HG03457 (cell line): Measurements from ENCODE around the gene LYAR.
A peak's percentile ranks its signal among the peaks of the same experiment; 100 is the strongest.
"Not testable (repeated sequence)": the region's sequence is repeated elsewhere in the genome, so short reads cannot be mapped to it uniquely, and the experiment has no call there.

ENCODE experiments used
- ATAC-seq: cut with Tn5 transposase; IDR thresholded peaks from one replicate; pipeline ENCODE4 v1.9.1; 2021; ENCODE audit warnings: moderate number of reproducible peaks; ENCODE audit not compliant: unreplicated experiment

The LYAR gene

DNA sequence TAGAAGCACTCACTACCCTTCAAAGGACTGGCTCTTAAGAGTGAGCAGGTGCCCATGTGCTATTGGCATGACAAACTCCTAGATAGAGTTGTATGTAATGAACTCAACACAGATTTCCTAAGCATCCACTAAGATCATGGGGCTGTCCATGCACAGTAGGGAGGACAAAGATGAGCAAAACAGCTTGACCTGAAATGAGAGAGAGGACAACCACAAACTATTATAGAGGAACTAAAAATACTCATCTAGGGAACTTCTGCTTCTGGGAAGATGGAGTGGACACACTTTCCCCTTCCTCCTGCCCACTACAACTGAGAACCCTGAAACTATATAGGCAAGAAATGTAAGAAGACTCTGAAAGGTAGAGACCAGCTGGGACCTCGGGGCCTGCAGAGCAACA is 21.2 kb downstream of the LYAR start:
- no peak for ATAC-seq

DNA sequence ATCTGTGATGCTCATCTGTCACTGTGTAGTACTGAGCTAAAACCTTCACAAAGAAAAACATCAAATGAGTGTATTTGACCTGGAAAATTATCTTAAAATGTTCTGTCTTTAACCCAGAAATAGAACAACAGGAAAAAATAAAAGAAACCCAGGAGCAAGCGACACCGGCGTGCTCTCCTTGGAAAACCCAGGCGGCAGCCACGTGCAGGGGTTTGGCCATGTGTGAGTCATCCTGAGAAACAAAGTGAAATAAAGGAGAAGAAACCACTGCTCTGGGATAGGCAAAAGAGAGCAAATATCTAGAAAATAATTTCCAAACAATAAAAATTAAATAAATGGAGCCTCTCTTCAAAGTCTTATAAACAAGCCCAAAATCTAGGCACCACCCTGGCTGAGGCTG is 22.0 kb downstream of the LYAR start:
- ATAC-seq: no peak

DNA sequence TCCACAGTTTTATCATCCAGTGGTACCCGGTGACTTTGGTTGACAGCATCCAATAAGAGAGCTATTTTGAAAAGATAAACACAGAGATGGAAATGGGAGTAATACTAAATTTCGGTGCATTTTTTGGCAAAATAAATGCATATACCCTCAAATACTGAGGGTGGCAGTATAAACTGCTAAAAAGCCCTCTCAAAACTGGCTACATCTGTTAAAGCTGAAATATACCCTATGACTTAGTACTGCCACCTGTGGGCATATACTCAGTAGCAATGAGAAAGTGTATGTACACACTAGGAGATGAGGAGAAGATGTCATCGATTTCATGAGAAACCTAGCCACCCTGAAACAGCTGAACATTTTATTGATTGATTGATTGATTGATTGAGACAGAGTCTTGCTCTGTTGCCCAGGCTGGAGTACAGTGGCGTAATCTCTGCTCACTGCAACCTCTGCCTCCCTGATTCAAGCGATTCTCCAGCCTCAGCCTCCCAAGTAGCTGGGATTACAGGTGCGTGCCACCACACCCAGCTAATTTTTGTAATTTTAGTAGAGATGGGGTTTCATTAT is 29.7 kb downstream of the LYAR start:
- no peak for ATAC-seq

DNA sequence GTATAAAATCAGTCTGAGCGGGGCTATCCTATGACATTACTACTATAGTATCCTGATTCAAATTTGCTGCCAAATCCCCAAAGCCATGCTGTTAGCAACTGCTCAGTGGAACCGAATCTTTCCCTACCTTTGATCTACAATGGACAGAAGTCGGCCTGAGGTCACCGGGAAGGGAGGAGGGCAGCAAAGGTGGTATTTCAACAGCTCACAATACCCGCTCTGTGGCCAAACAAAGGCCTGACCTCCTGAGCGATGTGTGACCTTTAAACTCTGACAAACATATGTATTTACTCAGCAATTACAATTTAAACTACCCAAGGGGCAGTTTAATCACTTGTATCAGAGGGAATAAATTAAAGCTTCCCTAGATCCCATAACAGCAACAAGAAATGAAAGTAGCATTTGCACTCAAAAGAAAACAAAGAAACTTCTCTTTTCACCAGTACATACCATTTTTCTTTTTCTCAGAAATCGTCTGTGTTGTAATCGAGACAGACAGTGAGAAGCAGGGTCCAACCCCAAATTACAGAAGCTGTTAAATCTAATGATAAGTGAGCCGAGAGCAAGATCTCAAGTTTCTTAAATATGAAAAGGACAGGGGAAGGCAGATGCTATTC is 30.4 kb downstream of the LYAR start:
- no peak for ATAC-seq

DNA sequence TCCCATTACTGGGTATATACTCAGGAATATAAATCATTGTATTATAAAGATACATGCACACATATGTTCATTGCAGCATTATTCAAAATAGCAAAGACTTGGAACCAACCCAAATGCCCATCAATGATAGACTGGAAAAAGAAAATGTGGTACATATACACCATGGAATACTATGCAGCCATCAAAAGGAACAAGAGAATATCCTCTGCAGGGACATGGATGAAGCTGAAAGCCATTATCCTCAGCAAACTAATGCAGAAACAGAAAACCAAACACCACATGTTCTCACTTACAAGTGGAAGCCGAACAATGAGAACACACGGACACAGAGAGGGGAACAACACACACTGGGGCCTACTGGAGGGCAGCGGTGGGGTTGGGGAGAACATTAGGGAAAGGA is 32.2 kb downstream of the LYAR start:
- not testable (repeated sequence) for ATAC-seq

DNA sequence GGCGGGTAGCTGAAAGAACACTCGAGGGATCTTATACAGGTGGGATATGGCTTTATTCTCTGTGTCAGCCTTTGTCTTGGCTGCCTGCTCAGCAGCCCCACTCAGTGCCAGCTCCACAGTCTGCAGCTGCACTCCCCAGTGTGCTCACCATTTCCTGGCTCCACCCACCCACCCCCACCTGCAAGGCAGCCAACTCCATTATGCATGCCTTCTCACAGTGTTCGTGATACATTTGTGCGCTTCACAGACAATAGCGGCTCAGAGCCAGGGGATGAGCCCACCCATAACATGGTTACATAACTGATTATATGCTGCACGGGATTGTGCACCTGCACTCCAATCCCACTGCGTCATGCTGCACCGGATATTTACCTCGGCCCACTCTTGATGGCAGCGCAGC is 33.2 kb downstream of the LYAR start:
- ATAC-seq: no peak

DNA sequence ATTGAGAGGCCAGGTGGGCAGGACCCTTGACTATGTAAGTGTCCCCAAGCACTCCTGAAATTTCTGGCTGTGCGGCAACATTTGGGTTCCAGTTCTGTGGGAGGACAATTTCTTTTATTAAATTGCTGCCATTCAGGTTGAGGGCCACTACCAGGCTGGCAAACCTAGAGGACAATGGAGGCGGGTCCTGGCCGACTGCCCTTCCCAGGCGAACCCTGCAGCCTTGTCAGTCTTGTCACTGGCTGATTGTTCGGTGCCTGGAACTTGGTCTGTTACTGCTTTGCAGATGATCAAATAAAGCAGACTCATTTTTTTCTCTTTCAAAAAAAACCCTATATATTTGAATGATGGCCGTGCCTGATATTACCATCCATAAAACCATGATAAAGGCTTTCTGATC is 35.3 kb downstream of the LYAR start:
- ATAC-seq: no peak

DNA sequence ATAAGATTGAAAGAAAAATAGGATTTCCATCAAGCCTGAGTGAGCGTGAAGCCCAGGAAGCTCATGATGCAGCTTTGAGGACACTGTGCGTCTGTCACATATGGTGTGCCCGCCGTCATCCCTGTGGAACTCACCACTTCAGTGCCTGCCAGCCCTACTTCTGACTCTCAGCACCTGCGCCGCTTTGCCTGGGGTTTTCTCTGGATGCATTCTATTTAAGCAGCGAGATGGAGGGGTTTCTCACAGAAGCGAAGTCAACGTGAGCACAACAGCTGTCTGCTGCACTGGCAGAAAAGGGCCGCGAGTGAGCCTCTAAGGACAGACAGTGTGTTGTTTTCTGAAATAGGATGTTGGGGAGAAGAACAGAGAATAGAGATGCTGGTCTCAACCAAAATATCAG is 35.8 kb downstream of the LYAR start:
- ATAC-seq: no peak

DNA sequence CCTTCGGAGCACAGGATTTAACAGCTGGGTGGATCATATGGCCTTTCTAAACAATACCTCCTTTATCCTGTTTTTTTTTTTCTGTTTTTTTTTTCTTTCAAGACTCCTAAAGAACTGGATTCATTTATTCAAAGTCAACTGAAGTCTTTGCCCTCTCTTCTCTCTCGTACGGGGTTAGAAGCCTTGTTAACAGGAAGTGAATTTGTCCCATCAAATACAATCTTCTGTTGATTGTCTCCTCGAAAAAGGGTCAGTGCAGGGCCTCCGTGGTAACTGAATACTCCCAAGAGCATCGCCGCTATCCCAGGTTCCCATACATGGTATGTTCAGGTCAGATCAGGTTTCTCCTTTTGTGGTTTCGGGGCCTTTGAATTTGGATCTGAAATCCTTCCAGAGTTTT is 40.1 kb downstream of the LYAR start:
- ATAC-seq: no peak

DNA sequence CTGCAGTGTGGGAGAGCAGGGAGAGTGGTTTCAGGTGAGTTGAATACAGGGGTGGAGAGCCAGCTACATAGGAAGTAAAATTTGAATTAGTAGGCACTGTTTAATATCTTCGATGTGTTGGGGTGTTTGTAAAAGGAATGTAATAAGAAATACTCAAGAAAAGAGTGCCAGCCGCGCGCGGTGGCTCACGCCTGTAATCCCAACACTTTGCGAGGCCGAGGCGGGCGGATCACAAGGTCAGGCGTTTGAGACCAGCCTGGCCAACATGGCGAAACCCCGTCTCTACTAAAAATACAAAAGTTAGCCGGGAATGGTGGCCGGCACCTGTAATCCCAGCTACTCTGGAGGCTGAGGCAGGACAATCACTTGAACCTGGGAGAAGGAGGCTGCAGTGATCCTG is 40.6 kb downstream of the LYAR start:
- not testable (repeated sequence) for ATAC-seq

DNA sequence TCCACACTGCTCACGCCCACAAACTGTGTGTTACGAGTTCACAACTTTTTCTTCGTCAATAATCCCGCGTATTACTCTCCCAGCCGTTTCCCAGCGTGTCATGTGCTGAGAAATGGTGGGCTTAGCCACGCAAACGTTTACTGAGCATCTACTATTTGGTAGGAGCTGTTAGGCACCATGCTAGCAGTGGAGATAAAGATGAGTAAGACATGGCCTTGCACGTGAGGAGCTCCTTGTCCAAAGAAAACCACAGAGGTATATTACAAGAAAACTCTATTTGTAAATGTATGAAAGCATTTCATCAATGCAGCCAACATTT is 41.1 kb downstream of the LYAR start:
- no peak for ATAC-seq

DNA sequence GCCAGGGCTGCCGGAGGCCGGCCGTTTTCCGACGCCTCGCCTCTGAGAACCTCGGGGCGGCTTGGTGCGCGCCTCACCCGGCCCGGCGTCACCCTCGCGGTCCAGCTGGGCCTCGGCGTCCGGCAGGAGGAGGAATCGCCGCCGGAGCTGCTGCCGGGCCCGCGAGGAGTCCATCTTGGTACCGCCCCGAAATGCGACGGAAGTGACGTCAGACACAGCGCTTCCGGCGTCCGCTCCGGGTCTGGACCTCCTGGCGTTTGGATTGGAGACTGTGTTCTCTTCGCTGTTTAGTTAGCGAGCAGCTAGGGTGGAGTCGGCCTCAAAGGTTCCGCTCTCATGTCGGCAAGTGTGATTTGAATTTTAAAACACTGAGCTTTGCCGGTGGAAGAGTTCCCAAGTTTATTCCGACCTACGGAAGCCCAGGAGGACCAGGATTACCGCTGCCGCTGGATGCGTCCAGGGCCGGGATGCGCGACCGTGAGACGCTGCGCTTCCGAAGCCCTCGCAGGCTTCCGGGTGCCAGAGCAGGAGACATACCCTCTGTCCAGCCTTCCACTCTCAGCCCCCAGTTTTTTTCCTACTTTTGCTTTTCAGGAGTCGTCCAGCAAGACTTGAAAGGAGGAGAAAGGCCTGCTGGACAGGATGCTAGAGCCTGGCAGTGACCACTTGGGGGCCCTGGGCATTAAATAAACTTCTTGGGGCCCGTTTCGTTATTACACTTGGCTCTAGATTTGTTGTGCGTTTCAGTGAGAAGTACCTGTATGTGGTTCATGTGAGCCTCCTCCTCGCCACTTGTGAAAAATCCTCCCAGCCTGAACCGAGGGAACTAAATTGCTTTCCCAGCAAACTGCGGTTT is 41.7 kb downstream of the LYAR start, which contains the start of gene TMEM128:
TMEM128 (minus strand) TSS at position 195 of the 856 bp plus-strand sequence; CDS start at position 174, 21 bp downstream.
- peak; percentile 88 for ATAC-seq

DNA sequence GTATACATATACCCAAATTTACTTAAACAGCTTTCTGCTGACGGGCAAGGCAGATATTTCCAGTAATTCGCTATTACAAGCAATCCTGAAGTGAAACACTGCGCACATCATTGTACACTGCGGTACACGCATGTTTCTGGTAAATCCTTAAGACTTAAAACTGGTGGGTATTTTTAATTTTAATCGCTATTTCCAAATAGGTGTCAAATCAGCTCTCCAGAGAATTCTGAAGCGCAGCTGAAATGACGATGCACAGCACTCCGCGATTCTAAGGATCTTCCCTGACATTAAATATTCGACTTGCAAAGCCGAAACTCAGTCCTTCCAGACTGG is 42.3 kb downstream of the LYAR start:
- peak; percentile 3 for ATAC-seq

DNA sequence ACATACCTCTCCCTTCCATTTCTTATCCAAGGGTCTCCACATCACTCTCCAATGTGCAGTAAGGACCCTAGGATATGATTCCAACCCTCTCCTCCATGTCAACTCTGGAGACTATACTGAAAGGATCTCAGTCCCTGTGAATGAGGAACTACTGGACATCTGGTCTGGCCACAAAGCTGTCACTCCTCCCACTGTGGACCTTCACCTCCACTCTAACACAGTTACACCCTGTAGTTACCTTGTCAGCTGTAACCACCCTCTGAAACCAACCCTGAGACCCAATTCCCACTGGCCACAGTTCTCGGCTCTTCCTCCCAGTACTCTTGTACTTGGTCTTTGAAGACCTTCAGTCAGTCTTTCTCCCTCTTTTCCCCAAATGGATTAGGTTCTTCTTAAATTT is 44.8 kb downstream of the LYAR start:
- no peak for ATAC-seq

DNA sequence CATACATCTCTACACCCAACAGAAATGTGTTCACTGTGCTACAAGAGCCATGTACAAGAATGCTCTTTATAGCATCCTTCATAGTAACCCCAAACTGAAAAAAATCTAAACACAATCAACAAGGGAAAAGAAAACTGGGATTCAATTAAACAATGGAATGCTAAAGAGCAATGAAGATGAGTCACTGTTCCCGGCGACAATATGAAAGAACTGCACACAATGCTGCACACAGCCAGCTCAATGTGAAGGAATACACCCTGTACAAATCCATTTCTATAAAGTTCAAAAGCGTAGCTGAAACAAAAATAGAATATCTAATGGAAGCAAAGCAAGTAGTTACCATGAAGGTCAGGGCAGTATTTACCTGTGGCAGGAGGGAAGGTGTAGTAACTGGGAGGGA is 50.4 kb downstream of the LYAR start:
- ATAC-seq: not testable (repeated sequence)

DNA sequence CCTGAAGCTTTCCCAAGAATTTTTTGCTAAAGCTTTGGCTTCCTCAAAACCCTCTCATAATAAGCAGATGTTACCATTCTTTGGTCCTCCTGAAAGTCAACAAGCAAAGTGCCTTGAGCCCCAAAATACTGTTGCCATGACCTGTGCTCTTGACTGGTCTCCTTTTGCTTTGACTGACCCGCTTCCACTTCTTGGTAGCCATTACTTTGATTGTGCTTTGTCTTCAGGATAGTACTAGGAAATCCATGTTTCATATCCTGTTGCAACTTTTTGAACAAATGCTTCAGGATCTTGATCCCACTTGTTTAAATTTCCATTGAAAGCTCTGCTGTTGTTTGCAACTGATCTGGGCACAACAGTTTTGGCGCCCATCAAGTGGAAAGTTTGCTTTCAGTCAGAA is 56.3 kb downstream of the LYAR start:
- ATAC-seq: no peak

DNA sequence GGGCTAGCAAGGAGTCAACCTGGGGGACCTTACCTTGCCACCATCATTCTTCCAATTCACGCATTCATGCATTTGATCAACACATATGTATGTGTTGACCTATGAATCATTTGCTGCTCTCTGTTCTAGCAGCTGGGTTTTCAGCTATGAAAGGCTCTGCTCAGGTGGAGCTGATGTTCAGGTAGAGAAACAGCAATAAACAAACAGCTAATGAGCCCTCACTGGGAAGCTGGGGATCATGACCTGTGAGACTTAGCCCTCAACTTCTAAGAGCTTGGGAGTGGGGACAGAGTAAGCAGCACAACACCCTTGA is 61.6 kb downstream of the LYAR start:
- no peak for ATAC-seq

DNA sequence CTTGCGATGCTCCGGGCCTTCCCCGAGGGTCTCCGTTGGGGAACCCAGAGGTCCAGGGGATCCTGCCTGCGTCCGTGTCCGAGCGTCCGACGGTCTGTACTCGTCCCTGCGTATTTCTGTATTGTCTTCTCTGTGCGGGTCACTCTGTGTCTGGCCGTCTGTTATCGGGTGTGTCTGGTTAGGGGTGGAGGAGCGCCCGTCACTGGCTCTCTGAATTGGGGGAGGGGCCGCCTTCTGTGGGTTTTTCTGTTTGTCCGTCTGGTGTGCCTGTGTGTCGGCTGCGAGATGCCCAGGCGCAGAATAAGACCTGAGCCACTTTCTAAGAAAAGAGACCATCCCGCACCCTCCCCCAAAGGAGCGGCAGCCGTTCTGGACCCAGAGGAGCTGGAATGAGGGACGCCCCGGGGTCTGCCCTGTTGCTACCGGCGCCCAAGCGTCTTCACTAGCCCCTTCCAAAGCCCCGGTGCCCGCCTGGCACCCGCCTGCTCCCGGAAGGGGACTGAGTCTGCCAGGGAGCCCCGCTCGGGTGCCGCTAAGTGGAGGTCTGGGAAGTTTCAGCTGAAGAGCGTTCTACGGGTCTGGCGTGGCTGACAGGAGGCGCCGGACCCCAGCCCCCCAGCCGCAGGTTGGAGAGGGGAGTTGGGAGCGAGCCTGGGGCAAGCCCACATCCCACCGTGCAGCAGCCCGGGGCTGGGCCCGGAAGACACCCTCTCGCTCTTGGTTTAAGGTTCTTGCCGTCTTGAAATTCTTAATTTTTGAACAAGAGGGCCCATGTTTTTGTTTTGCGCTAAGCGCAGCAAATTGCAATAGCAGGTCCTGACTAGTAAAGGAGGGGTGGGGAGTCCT is 62.2 kb downstream of the LYAR start:
- ATAC-seq: no peak

DNA sequence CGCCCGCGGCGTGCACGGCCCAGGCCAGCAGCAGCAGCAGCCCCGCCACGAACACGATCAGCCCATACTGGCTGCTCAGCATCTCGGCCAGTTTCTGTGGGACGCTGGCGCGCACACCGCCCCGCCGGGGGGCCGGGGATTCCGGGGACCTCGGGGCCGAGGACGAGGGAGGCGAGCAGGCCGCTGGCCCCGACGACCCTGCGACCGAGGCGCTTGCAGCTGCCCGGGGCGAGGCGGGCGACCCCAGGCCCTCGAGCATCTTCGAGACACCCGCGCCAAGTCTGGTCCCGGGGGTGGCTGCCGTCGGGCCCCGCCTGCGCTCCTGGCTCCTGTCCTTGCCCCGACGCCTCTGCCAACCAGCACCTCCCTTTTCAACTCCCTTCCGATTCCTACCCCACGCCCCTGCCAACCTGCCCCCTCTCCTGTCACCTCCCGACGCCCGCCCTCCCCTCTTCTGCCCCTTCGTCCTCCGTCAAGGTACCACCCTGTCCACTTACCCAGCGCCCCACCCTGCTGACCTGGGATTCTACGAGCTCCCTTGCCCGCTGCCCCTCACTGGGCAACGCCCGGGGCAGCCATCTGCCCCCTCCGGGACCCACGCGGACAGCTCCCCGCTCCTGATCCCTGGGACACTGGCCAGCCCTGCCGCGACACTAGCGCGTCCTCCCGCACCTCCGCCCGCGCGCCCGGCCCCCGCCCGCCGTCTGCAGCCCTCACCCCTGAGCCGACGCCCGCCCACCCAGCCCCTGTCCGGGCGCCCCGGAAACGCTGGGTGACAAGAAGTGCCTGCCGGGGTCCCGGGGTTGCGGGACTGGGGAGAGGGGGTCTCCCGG is 63.1 kb downstream of the LYAR start, which contains the start of gene OTOP1:
OTOP1 (minus strand) TSS at position 324 of the 833 bp plus-strand sequence; CDS start at position 259, 65 bp downstream.
- ATAC-seq: no peak

DNA sequence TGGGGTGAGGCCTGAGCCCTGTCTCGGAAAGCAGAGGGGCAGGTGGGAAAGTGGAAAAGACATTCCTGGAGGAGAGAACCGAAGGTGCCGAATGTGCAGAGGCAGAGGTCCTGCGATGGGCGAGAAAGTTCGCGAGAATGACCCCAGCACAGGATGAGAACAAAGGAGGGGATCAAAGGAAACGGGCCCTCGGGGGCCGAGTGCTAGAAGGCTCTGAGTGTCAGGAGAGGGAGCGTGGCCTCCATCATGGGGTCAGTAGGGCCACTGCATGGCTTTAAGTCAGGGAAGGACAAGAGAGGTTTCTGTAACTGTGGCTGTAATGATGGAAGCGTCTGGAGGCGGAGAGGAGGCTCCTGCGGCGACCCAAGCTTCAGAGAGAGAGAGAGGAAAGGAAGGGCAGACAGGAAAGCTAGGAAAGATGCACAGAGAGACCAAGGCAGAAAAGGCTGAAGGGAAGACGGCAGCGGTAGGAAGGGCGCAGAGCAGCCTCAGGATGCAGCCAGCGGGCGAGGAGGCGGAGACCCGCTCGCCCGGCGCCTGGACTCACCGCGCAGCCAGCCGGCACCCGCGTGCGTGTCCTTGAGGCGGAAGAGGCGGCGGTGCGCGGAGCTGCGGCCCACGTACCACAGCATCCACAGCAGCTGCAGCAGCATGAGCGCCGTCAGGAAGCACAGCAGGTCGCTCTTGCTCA is 63.9 kb downstream of the LYAR start:
- ATAC-seq: no peak
